ENCODE measurements around the gene THADA. TPM values are rescaled to one million over a fixed set of nuclear protein-coding genes. Genes with fewer than 3 reads are reported as not detected.

Gene THADA
- polyA plus RNA-seq, 1 experiment: 21.6 TPM

- DNase-seq (ENCODE audit: low read depth): no peak
- CTCF ChIA-PET: interaction anchor here (0.7 to 1.6 kb wide), 2 partner anchors 117 to 166 kb away, joined by 4 to 5 read pairs; no protein-coding TSS in a partner anchor
- no peak overlapping the region for H3K4me3 ChIP-seq (ENCODE audit: low read depth, low read length)
- no peaks in the 10 kb centered on the region for H3K27me3 ChIP-seq (ENCODE audit: control insufficient read depth, insufficient read depth, low read length)
- no peaks in the 10 kb centered on the region for H3K36me3 ChIP-seq (ENCODE audit: control insufficient read depth, insufficient read depth, low read length)
- TF ChIP-seq CTCF (IDR thresholded peaks at IDR 0.05; ENCODE audit: insufficient read depth, low read depth, low read length): no peak
- POLR2A ChIA-PET: no interaction called here
Measured at GRCh38 chr2:43465234-43465633, 130.6 kb downstream of the THADA start.

- no peaks in the 10 kb centered on the region for H3K27me3 ChIP-seq (ENCODE audit: control insufficient read depth, insufficient read depth, low read length)
- DNase-seq (ENCODE audit: low read depth): no peak
- ChIA-PET POLR2A (no interaction called here), CTCF (interaction anchor here (0.7 to 1.6 kb wide), 2 partner anchors 116 to 165 kb away, joined by 4 to 5 read pairs; no protein-coding TSS in a partner anchor)
- H3K36me3 ChIP-seq (ENCODE audit: control insufficient read depth, insufficient read depth, low read length): no peaks in the 10 kb centered on the region
- no peak for TF ChIP-seq CTCF (IDR thresholded peaks at IDR 0.05; ENCODE audit: insufficient read depth, low read depth, low read length)
- H3K4me3 ChIP-seq (ENCODE audit: low read depth, low read length): no peak overlapping the region
Measured at GRCh38 chr2:43464590-43464989, 131.2 kb downstream of the THADA start.

- H3K36me3 ChIP-seq (ENCODE audit: control insufficient read depth, insufficient read depth, low read length): no peaks in the 10 kb centered on the region
- no peaks in the 10 kb centered on the region for H3K27me3 ChIP-seq (ENCODE audit: control insufficient read depth, insufficient read depth, low read length)
- no peak for TF ChIP-seq CTCF (IDR thresholded peaks at IDR 0.05; ENCODE audit: insufficient read depth, low read depth, low read length)
- POLR2A ChIA-PET: no interaction called here
- no peak for DNase-seq (ENCODE audit: low read depth)
- H3K4me3 ChIP-seq (ENCODE audit: low read depth, low read length): no peak overlapping the region
- CTCF ChIA-PET: interaction anchor here (0.6 to 0.8 kb wide), 2 partner anchors 24 to 92 kb away, joined by 3 read pairs; no protein-coding TSS in a partner anchor
Measured at GRCh38 chr2:43462866-43463641, 132.8 kb downstream of the THADA start.

- CTCF ChIA-PET: interaction anchor here (0.7 kb wide), 1 partner anchor 33 kb away, joined by 3 read pairs; no protein-coding TSS in a partner anchor
- POLR2A ChIA-PET: no interaction called here
Measured at GRCh38 chr2:43461453-43462073, 134.3 kb downstream of the THADA start.

More at GRCh38 chr2:43461453-43462073, 134.3 kb downstream of the THADA start:
- no peak for DNase-seq (ENCODE audit: low read depth)
- TF ChIP-seq CTCF (IDR thresholded peaks at IDR 0.05; ENCODE audit: insufficient read depth, low read depth, low read length): no peak
- H3K36me3 ChIP-seq (ENCODE audit: control insufficient read depth, insufficient read depth, low read length): no peaks in the 10 kb centered on the region
- no peaks in the 10 kb centered on the region for H3K27me3 ChIP-seq (ENCODE audit: control insufficient read depth, insufficient read depth, low read length)
- no peak overlapping the region for H3K4me3 ChIP-seq (ENCODE audit: low read depth, low read length)

Measured in BJ (cell line).